Measurements from ENCODE around the gene DLX3. TPM values are rescaled to one million over a fixed set of nuclear protein-coding genes. Genes with fewer than 3 reads are reported as not detected.
A peak's percentile ranks its signal among the peaks of the same experiment; 100 is the strongest.
"Not testable (repeated sequence)": the region's sequence is repeated elsewhere in the genome, so short reads cannot be mapped to it uniquely, and the experiment has no call there.

Gene DLX3
- total RNA-seq, result under 1 TPM in 1 of 2 experiments, not detected in 1; 0.18 TPM
- polyA plus RNA-seq, result under 1 TPM; 0.09 to 0.32 (median 0.26) TPM
- total RNA-seq, result 0 to 0.42 (median 0) reads per million in 6 experiments

DNA sequence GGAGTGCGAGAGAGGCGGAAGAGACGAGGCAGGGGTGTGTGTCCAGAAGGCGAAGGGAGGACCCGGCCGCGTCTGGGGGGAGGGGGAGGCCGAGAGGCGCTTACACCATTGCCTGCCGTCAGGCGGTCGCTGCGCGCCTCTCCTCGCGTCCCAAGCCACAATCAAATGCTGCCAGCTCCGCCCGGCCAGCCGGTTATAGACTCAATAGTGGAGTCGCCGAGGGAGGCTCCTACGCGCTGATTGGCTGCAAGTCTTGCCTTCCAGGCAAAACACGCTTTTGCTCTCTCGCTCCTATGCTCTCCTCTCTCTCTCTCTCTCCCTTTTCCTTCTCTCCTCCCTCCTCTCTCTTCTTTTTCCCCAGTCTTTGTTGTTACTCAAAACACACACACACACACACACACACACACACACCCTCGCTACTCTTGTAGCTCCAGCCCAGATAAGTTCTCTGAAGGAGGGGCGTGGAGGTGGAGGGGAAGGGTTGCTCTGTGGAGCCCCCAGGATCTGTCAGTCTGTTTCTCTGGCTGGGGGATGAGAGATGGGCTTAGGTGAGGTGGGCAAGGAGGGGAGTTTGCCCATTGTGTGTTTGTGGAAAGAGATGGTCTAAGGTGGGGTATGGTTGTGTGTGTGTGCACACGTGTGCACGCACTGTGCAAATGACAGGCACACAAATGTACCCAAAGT lies at the start of gene DLX3:
TSS of gene DLX3 (minus strand) at position 170 of the 684 bp plus-strand sequence. CDS start 226 bp downstream, outside the sequence.
- ATAC-seq (no peak), DNase-seq (no peak)
- Mint-ChIP-seq H3K9me3 (peaks cover 0 to 5% (median 0%) of the 10 kb centered on the region in 9 donors), H3K4me1 (peaks cover 27 to 42% (median 40%) of the 10 kb centered on the region in 4 donors), H3K27ac (peak within 1 kb of the TSS in 7 of 10 donors; percentile 41 to 84 (median 61)), H3K27me3 (peaks cover 35 to 72% (median 63%) of the 10 kb centered on the region in 5 donors), H3K4me3 (peak within 1 kb of the TSS; percentile 76 to 93 (median 90)), H3K36me3 (peaks cover 0 to 4% (median 0%) of the 10 kb centered on the region in 3 donors)
- POLR2A ChIA-PET, result interaction anchor here (0.6 kb wide), 3 partner anchors 106 to 414 kb away, joined by 3 to 5 read pairs (median 4); no protein-coding TSS in a partner anchor

DNA sequence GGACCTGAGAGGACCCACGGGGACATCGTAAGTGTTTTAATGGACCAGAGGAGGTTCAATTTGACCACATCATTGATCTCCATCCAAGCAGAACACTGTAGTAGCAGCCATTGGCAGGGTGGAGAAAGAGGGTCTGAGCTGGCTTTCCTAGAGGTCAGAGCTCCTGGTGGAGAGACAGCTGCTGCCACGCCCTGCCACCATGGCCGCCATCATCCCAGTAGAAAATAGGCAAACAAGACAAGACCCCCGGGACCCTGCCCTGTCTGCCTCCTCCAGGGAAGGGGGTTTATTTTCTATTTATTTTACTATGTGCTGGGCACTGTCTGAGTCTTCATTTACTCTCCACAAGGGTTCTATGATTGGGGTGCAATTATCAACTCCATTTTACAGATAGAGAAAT lies 49.5 kb upstream of the DLX3 start:
- H3K4me3 Mint-ChIP-seq, result no peak overlapping the region
- no peak for ATAC-seq
- peaks cover 12 to 27% (median 16%) of the 10 kb centered on the region in 5 donors for H3K27me3 Mint-ChIP-seq
- no peaks in the 10 kb centered on the region for H3K9me3 Mint-ChIP-seq
- no peaks in the 10 kb centered on the region for H3K36me3 Mint-ChIP-seq
- no peak for DNase-seq
- POLR2A ChIA-PET, result no interaction called here
- no peak overlapping the region for H3K27ac Mint-ChIP-seq
- no peaks in the 10 kb centered on the region for H3K4me1 Mint-ChIP-seq

DNA sequence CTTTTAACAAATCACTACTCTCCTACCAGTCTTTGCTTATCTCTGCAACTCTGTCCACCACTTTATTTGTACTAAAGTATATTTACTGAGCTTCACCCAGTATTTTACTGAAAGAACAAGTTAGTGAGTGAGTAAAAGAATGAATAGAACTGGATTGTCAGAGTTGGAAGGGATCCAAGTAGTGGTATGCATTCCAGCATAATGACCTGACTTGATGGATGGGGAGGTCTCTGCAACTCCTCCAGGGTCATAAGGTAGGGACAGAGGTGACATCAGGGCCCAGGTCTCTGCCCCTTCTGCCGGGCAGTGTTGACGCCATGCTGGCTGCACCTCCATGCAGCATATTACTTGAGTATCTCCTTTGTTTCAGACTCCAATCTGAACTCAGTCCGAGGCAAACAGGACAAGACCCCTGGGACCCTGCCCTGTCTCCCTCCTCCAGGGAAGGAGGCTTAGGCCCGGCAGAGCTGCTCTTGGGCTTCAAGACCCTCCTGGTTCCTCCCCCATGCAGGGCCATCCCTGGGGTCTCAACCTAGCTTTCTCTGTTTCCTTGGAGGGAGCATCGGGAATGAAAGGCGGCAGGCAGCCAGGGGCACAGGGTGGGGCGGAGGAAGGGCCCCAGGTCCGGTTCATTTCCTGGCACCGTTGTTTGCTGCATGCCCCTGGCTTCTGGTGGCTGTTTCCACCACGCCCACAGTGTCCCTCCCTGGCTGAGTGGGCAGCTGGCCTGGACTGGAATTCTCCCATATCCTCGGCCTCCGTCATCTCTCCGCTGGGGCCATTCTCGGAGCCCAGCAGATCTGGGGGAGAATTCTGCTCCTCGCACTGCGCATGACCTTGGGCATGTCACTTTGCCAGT lies 48.5 kb upstream of the DLX3 start:
- Mint-ChIP-seq H3K36me3 (no peaks in the 10 kb centered on the region), H3K4me3 (no peak overlapping the region), H3K4me1 (no peaks in the 10 kb centered on the region), H3K9me3 (no peaks in the 10 kb centered on the region), H3K27ac (no peak overlapping the region), H3K27me3 (peaks cover 9 to 21% (median 16%) of the 10 kb centered on the region in 5 donors)
- POLR2A ChIA-PET, result no interaction called here
- DNase-seq (no peak), ATAC-seq (no peak)

DNA sequence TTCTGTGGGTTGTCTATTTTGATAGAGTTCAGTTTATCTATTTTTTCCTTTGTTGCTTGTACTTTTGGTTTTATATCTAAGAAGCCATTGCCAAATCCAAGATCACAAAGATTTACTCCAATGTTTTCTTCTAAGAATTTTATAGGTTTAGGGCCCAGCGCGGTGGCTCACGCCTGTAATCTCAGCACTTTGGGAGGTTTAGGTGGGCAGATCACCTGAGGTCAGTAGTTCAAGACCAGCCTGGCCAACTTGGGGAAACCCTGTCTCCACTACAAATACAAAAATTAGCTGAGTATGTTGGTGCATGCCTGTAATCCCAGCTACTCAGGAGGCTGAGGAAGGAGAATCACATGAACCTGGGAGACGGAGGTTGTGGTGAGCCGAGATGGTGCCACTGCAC lies 47.2 kb upstream of the DLX3 start:
- Mint-ChIP-seq H3K4me3 (no peak overlapping the region), H3K27ac (no peak overlapping the region), H3K4me1 (no peaks in the 10 kb centered on the region), H3K9me3 (no peaks in the 10 kb centered on the region), H3K27me3 (peaks cover 5 to 19% (median 13%) of the 10 kb centered on the region in 5 donors), H3K36me3 (no peaks in the 10 kb centered on the region)
- no peak for ATAC-seq
- DNase-seq, result no peak
- POLR2A ChIA-PET, result no interaction called here

DNA sequence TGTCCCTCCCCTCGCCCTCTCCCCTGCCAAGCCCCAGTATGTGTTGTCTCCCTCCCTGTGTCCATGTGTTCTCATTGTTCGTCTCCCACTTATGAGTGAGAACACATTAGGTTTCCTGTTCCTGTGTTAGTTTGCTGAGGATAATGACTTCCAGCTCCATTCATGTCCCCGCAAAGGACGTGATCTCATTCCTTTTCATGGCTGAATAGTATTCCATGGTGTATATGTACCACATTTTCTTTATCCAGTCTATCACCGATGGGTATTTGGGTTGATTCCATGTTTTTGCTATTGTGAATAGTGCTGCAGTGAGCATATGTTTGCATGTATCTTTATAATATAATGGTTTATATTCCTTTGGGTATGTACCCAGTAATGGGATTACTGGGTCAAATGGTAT lies 45.5 kb upstream of the DLX3 start:
- H3K36me3 Mint-ChIP-seq, H3K9me3 Mint-ChIP-seq, ATAC-seq, H3K27ac Mint-ChIP-seq, DNase-seq, H3K4me1 Mint-ChIP-seq, POLR2A ChIA-PET, H3K4me3 Mint-ChIP-seq: not testable (repeated sequence)
- peaks cover 0 to 13% (median 5%) of the 10 kb centered on the region in 5 donors for H3K27me3 Mint-ChIP-seq

DNA sequence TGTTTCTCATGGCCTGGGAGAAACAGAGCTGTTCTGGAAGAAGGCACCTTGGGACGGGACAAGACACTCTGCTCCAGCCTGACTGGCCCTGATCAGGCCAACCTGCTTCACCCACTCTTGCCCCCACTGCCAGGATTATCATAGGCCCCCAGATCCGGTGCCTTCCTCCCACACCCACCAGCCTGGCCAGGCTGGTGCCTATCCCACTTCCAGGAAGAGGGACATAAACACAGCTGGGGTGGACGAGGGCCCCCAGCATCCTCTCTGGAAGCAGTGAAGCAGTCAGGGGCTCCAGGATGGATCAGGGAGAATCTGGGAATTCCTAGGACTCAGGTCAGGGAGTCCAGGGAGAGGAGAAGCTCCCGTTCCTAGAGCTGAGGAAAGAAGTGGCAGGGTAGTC lies 44.0 kb upstream of the DLX3 start:
- Mint-ChIP-seq H3K36me3 (no peaks in the 10 kb centered on the region), H3K27me3 (peaks cover 0 to 13% (median 7%) of the 10 kb centered on the region in 5 donors), H3K9me3 (no peaks in the 10 kb centered on the region), H3K27ac (no peak overlapping the region), H3K4me3 (no peak overlapping the region), H3K4me1 (no peaks in the 10 kb centered on the region)
- DNase-seq (no peak), ATAC-seq (no peak)
- POLR2A ChIA-PET, result no interaction called here

DNA sequence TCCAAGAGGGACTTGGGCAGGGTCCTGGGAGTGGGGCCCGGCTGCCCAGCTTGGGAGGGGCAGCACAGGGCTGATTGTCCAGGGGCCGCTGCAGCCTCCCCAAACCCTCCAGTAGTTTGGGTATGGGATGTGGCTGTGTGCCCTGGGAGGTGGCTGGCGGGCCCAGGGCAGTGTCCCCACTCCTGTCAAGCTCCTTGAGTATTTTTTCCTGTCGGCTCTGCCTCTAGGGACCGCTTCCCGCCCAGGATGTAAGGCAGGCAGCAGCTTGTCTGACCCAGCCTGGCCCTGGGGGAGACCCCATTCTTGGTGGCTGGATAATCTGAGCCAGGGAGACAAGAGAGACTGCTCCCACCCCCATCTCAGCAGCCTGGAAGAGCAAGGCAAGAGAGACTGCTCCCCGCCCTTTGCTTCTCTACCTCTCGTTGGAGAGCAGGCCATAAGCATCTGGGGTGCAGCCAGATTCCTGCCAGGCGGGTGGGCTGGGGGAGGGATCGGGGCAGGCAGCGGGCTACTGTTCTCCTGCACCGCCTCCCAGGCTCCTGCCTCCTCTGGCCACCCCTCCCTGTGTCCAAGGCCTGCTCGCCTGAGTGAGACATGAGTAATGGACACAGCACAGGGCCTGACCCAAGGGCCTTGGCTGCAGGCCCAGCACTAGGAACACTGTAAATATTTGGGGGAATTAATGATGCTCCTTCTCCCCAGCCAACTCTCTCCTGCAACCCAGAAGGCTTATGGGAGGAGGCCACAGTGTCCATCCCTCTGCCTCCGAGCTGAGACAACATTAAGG lies 42.5 kb upstream of the DLX3 start:
- H3K9me3 Mint-ChIP-seq, result no peaks in the 10 kb centered on the region
- no peak for ATAC-seq

DNA sequence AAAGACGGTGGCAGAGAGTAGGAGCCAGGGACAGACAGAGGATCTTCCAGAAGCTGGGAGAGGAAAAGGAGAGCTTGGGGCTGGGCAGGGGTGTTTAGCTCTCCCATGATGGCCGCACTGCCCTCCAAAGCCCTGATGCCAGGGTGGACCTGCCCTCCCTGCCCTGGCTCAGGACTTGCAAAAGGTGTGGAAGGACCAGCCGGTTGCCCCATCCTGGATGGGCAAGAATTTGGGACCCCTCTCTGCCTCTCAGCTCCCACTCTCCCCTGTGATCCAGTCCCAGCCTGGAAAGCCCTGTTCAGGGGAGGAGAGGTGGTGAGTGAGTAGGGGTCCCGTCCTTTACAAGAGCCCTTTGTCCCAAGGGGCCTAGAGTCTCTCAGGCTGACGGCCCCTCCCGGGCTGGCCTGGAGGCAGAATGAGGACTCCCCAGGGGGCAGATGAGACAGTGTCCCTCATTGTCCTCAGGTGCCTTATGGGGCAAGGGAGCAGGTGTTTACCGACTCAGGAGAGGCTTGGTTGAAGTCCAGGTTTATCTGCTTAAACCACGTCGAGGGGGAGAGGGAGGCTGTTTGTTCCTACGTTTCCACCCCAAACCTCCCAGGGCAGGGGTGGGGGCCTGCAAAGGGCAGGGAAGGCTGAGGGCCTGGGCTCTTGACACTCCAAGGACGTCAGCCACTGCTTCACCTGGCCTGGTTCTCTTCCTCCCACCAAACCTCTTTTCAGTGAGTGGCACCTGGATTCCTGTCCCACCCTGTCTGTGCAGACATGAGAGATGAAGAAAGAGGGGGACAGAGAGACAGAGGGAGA lies 41.6 kb upstream of the DLX3 start:
- POLR2A ChIA-PET, result no interaction called here
- no peak for DNase-seq
- ATAC-seq, result no peak
- Mint-ChIP-seq H3K9me3 (no peaks in the 10 kb centered on the region), H3K27me3 (peaks cover 0 to 9% (median 2%) of the 10 kb centered on the region in 5 donors), H3K4me3 (no peak overlapping the region), H3K36me3 (no peaks in the 10 kb centered on the region), H3K4me1 (no peaks in the 10 kb centered on the region), H3K27ac (no peak overlapping the region)

More for the DNA sequence above, 42.5 kb upstream of the DLX3 start:
- no peak for DNase-seq
- no peaks in the 10 kb centered on the region for H3K4me1 Mint-ChIP-seq
- no peak overlapping the region for H3K27ac Mint-ChIP-seq
- H3K4me3 Mint-ChIP-seq, result no peak overlapping the region
- POLR2A ChIA-PET, result interaction anchor here (0.5 kb wide), 1 partner anchor 39 kb away, joined by 5 read pairs; no protein-coding TSS in a partner anchor
- peaks cover 0 to 9% (median 5%) of the 10 kb centered on the region in 5 donors for H3K27me3 Mint-ChIP-seq
- no peaks in the 10 kb centered on the region for H3K36me3 Mint-ChIP-seq

DNA sequence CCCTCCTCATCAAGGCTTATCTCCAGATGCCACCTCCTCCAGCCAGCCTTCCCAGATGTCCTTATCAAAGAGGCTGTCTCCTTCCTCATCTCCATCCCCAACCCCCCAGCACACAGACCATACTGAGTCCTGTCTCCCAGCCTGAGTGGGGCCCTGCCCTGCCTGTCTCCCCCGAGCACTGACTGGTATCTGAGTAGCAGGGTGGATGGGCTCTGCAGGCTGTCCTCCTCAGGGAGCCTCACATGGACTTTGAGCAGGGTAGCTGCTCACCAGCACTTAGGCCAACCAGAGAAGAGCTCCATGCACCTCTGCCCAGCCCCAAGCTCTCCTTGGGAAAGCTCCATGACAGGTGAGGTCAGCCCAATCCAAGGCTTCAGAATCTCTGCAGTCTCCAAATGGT lies 40.9 kb upstream of the DLX3 start:
- no peaks in the 10 kb centered on the region for H3K36me3 Mint-ChIP-seq
- ATAC-seq, result no peak

DNA sequence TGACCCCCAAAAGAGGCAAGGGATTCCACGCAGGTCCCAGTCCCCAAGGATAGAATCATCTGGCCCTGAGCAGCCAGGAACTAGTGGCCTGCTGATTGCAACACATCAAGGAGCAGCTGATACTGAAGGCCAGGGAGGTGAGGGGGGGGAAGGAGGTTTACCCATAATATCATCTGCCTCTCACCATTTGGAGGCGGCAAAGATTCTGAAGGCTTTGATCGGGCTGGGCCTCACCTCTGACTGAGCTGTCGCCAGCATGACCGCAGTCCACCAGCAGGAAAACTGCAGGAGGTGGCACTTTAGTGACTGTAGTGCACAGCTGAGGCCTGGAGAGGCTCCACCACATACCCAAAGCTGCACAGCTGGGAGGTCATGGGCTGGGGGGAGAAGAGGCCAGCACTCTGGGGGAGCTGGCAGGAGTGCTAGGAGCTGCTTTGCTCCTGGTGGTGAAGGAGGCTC lies 40.4 kb upstream of the DLX3 start:
- Mint-ChIP-seq H3K4me1 (no peaks in the 10 kb centered on the region), H3K9me3 (no peaks in the 10 kb centered on the region), H3K36me3 (no peaks in the 10 kb centered on the region), H3K27ac (peak overlapping the region in 1 of 10 donors; percentile 71), H3K27me3 (peaks cover 0 to 9% (median 3%) of the 10 kb centered on the region in 5 donors), H3K4me3 (no peak overlapping the region)
- ATAC-seq (no peak), DNase-seq (no peak)
- POLR2A ChIA-PET, result no interaction called here

More for the DNA sequence above, 40.9 kb upstream of the DLX3 start:
- H3K4me3 Mint-ChIP-seq, result no peak overlapping the region
- POLR2A ChIA-PET, result no interaction called here
- DNase-seq, result no peak
- peaks cover 0 to 9% (median 3%) of the 10 kb centered on the region in 5 donors for H3K27me3 Mint-ChIP-seq
- H3K4me1 Mint-ChIP-seq, result no peaks in the 10 kb centered on the region
- H3K27ac Mint-ChIP-seq, result no peak overlapping the region
- H3K9me3 Mint-ChIP-seq, result no peaks in the 10 kb centered on the region

DNA sequence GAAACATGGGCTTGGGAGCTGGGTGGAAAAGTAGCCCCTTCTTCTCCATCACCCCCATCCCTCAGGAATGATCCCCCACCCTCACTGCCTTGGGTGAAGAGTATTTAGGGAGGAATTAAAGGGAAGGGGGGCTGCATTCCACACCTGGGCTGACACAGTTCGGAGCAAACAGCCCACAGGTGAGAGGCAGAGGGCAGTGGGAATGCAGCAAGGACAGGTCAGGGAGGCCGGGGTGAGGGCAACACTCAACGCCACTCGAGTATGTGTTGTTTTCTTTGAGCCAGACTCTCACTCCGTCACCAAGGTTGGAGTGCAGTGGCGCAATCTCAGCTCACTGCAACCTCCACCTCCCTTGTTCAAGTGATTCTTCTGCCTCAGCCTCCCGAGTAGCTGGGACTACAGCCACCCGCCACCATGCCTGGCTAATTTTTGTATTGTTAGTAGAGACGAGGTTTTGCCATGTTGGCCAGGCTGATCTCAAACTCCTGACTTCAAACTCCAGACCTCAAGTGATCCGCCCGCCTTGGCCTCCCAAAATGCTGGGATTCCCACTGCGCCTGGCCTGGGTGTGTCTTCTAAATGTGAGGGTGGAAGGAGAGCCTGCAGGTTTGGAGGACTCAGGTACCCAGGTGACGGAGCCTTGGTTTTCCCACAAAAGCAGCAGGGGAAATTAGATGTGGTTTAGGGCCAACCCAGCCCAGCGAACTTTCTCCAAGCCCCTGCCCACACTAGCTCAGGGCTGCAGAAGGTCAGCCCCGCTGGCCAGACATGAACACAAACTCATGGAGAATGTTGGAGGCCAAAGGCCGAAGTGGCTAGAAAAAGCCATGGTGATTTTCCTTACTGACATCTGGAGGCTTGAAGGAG lies 39.7 kb upstream of the DLX3 start:
- H3K4me3 Mint-ChIP-seq, result no peak overlapping the region
- no peak for ATAC-seq
- H3K4me1 Mint-ChIP-seq, result no peaks in the 10 kb centered on the region

More for the DNA sequence above, 39.7 kb upstream of the DLX3 start:
- POLR2A ChIA-PET, result no interaction called here
- DNase-seq, result no peak
- Mint-ChIP-seq H3K9me3 (no peaks in the 10 kb centered on the region), H3K36me3 (no peaks in the 10 kb centered on the region), H3K27ac (no peak overlapping the region), H3K27me3 (peaks cover 0 to 9% (median 5%) of the 10 kb centered on the region in 5 donors)

Data from naive thymus-derived CD8-positive, alpha-beta T cell (primary cell).